H9 (cell line): ENCODE measurements around the gene CDK6. TPM values are rescaled to one million over a fixed set of nuclear protein-coding genes. Genes with fewer than 3 reads are reported as not detected.

Source experiments
- DNase-seq: peaks from one replicate; pipeline ENCODE4 v3.0.0-alpha.2; 2017
- H2AFZ ChIP-seq: one replicate; pipeline ENCODE4 v1.6.1; 2013; ENCODE audit warnings: mild to moderate bottlenecking, low read length, control low read depth, moderate library complexity
- H2AK5ac ChIP-seq: 2 replicates; pipeline ENCODE4 v1.6.1; 2013; ENCODE audit warnings: low read length, control low read depth, mixed read lengths; ENCODE audit not compliant: insufficient read length
- H2BK120ac ChIP-seq: one replicate; pipeline ENCODE4 v1.6.1; 2013; ENCODE audit warnings: low read depth, mild to moderate bottlenecking, low read length, control low read depth, inconsistent platforms; ENCODE audit not compliant: poor library complexity, severe bottlenecking
- H2BK12ac ChIP-seq: 2 replicates; pipeline ENCODE4 v1.6.1; 2013; ENCODE audit warnings: low read length, control low read depth, mixed read lengths, low read depth; ENCODE audit not compliant: insufficient read length
- H2BK15ac ChIP-seq: 2 replicates; pipeline ENCODE4 v1.6.1; 2013; ENCODE audit warnings: low read depth, low read length, control low read depth
- H2BK20ac ChIP-seq: one replicate; pipeline ENCODE4 v1.6.1; 2013; ENCODE audit warnings: low read depth, mild to moderate bottlenecking, low read length, control low read depth, inconsistent platforms; ENCODE audit not compliant: poor library complexity, severe bottlenecking
- H2BK5ac ChIP-seq: 2 replicates; pipeline ENCODE4 v1.6.1; 2013; ENCODE audit warnings: low read length, control low read depth, mixed read lengths; ENCODE audit not compliant: insufficient read length
- H3K14ac ChIP-seq: 2 replicates; pipeline ENCODE4 v1.6.1; 2013; ENCODE audit warnings: low read length, control low read depth; ENCODE audit not compliant: insufficient read depth
- H3K18ac ChIP-seq: 2 replicates; pipeline ENCODE4 v1.6.1; 2013; ENCODE audit warnings: low read depth, mild to moderate bottlenecking, mixed read lengths, low read length, control low read depth; ENCODE audit not compliant: insufficient read length
- H3K23ac ChIP-seq: 2 replicates; pipeline ENCODE4 v1.6.1; 2013; ENCODE audit warnings: low read length, control low read depth, mixed read lengths, low read depth; ENCODE audit not compliant: insufficient read length
- H3K23me2 ChIP-seq: 2 replicates; pipeline ENCODE4 v1.6.1; 2013; ENCODE audit warnings: low read depth, mild to moderate bottlenecking, mixed read lengths, low read length, control low read depth; ENCODE audit not compliant: insufficient read length, poor library complexity, severe bottlenecking
- H3K27ac ChIP-seq: 2 replicates; pipeline ENCODE4 v1.5.1; 2013; ENCODE audit warnings: low read length, control low read depth, mixed read lengths, low read depth; ENCODE audit not compliant: insufficient read length
- H3K27me3 ChIP-seq: 2 replicates; pipeline ENCODE4 v1.6.1; 2013; ENCODE audit warnings: low read length, control low read depth, inconsistent platforms; ENCODE audit not compliant: insufficient read depth
- H3K4ac ChIP-seq: 2 replicates; pipeline ENCODE4 v1.6.1; 2013; ENCODE audit warnings: low read depth, mild to moderate bottlenecking, control low read depth, inconsistent platforms, low read length, moderate library complexity
- H3K4me1 ChIP-seq: 2 replicates; pipeline ENCODE4 v1.6.1; 2013; ENCODE audit warnings: low read length, control low read depth, inconsistent platforms; ENCODE audit not compliant: insufficient read depth
- H3K4me2 ChIP-seq: 2 replicates; pipeline ENCODE4 v1.6.1; 2013; ENCODE audit warnings: low read length, control low read depth, mixed read lengths; ENCODE audit not compliant: insufficient read length, insufficient read depth
- H3K56ac ChIP-seq: 2 replicates; pipeline ENCODE4 v1.6.1; 2013; ENCODE audit warnings: low read depth, mild to moderate bottlenecking, mixed read lengths, low read length, control low read depth; ENCODE audit not compliant: insufficient read length
- H3K79me1 ChIP-seq: 2 replicates; pipeline ENCODE4 v1.6.1; 2013; ENCODE audit warnings: low read depth, mild to moderate bottlenecking, moderate library complexity, low read length, control low read depth, inconsistent platforms; ENCODE audit not compliant: insufficient read depth, poor library complexity, severe bottlenecking
- H3K79me2 ChIP-seq: 2 replicates; pipeline ENCODE4 v1.6.1; 2013; ENCODE audit warnings: low read length, control low read depth, inconsistent platforms; ENCODE audit not compliant: insufficient read depth
- H3K9ac ChIP-seq: 2 replicates; pipeline ENCODE4 v1.6.1; 2013; ENCODE audit warnings: low read length, control low read depth, mixed read lengths; ENCODE audit not compliant: insufficient read length; ENCODE audit errors: extremely low read depth
- H3K9me3 ChIP-seq: one replicate; pipeline ENCODE4 v1.6.1; 2013; ENCODE audit warnings: low read depth, low read length, inconsistent platforms; ENCODE audit not compliant: control insufficient read depth
- H3T11ph ChIP-seq: one replicate; pipeline ENCODE4 v1.6.1; 2013; ENCODE audit warnings: mild to moderate bottlenecking, low read length, control low read depth, inconsistent platforms
- H4K20me1 ChIP-seq: one replicate; pipeline ENCODE4 v1.6.1; 2013; ENCODE audit not compliant: control insufficient read depth, insufficient read length, insufficient read depth
- H4K5ac ChIP-seq: 2 replicates; pipeline ENCODE4 v1.6.1; 2013; ENCODE audit warnings: low read depth, mild to moderate bottlenecking, mixed read lengths, low read length, control low read depth; ENCODE audit not compliant: insufficient read length
- H4K8ac ChIP-seq: replicated peaks from 2 replicates; pipeline ENCODE4 v1.6.1; 2013; ENCODE audit warnings: low read length, control low read depth, mixed read lengths, low read depth; ENCODE audit not compliant: insufficient read length
- H4K91ac ChIP-seq: 2 replicates; pipeline ENCODE4 v1.6.1; 2013; ENCODE audit warnings: low read depth, mild to moderate bottlenecking, moderate library complexity, mixed read lengths, low read length, control low read depth; ENCODE audit not compliant: insufficient read length
- H3K27ac Mint-ChIP-seq, 3 experiments: 2 replicates in 2 of 3; 3 replicates in 1 of 3; pipeline ENCODE4 v1.8.0; 2020 to 2021; ENCODE audit warnings: mixed read lengths in 3 of 3, mild to moderate bottlenecking in 1 of 3, moderate library complexity in 1 of 3
- H3K27me3 Mint-ChIP-seq: 2 replicates; pipeline ENCODE4 v1.8.0; 2021; ENCODE audit warnings: low read depth, mild to moderate bottlenecking, moderate library complexity, mixed read lengths
- H3K36me3 Mint-ChIP-seq, 3 experiments: 2 replicates in 2 of 3; 3 replicates in 1 of 3; pipeline ENCODE4 v1.8.0; 2020 to 2021; ENCODE audit warnings: low read depth in 3 of 3, mixed read lengths in 3 of 3; ENCODE audit not compliant: insufficient read depth in 1 of 3
- H3K4me1 Mint-ChIP-seq, 2 experiments: 2 replicates each; pipeline ENCODE4 v1.8.0; 2020; ENCODE audit warnings: mixed read lengths in 2 of 2
- H3K4me3 Mint-ChIP-seq, 2 experiments: 2 replicates in 1 of 2; 3 replicates in 1 of 2; pipeline ENCODE4 v1.8.0; 2020 to 2021; ENCODE audit warnings: mild to moderate bottlenecking in 2 of 2, mixed read lengths in 2 of 2, moderate library complexity in 1 of 2
- H3K9me3 Mint-ChIP-seq, 2 experiments: 2 replicates in 1 of 2; 3 replicates in 1 of 2; pipeline ENCODE4 v1.8.0; 2020; ENCODE audit warnings: mild to moderate bottlenecking in 2 of 2, mixed read lengths in 2 of 2, moderate library complexity in 1 of 2
- CTCF ChIP-seq: fragments of 200-600 bp; sonication (generic); conservative IDR thresholded peaks from 3 replicates; pipeline ENCODE4 v1.8.0; 2021; ENCODE audit warnings: antibody characterized with exemption, mild to moderate bottlenecking
- WGBS: extraction: QIAGEN DNeasy Blood & Tissue Kit; methylation state at CpG from one replicate; pipeline ENCODE4 v1.1.7; 2013; ENCODE audit warnings: missing lambda C conversion rate, low lambda C conversion rate, mixed read lengths; ENCODE audit not compliant: insufficient read length; ENCODE audit errors: extremely low coverage; 5-methylcytosine and 5-hydroxymethylcytosine counted together
- total RNA-seq: library from RNA; stranded (reverse); gene quantifications from 2 replicates; pipeline ENCODE4 v1.2.1, GENCODE V29; 2021

Gene CDK6
- total RNA-seq, 1 experiment from 2014 or later = 30.0 TPM

GRCh38 chr7:92877367-92877766, 41.0 kb upstream of the CDK6 start:
- no peak overlapping the region for H3T11ph ChIP-seq
- no peak overlapping the region for H2BK15ac ChIP-seq
- no peak overlapping the region for H2BK12ac ChIP-seq
- H3K23ac ChIP-seq = no peak overlapping the region
- no peak overlapping the region for H4K8ac ChIP-seq
- H3K27ac Mint-ChIP-seq = no peak overlapping the region
- H2BK5ac ChIP-seq = no peak overlapping the region
- H3K23me2 ChIP-seq = no peaks in the 10 kb centered on the region
- no peaks in the 10 kb centered on the region for H3K9me3 Mint-ChIP-seq
- H3K27ac ChIP-seq = no peak overlapping the region
- WGBS = no CpG with 5 or more reads among the region's 1 CpG
- H3K4ac ChIP-seq = no peak overlapping the region
- H3K4me1 ChIP-seq = no peaks in the 10 kb centered on the region
- H3K27me3 ChIP-seq = no peaks in the 10 kb centered on the region
- peaks cover 5% of the 10 kb centered on the region for H3K27me3 Mint-ChIP-seq
- H3K79me2 ChIP-seq = no peaks in the 10 kb centered on the region
- no peak for DNase-seq
- peaks cover 2 to 9% of the 10 kb centered on the region in 2 experiments; a peak in 3 of 4 replicates for H3K4me1 Mint-ChIP-seq
- H3K4me3 Mint-ChIP-seq = no peak overlapping the region
- no peak overlapping the region for H4K91ac ChIP-seq
- H2BK20ac ChIP-seq = no peak overlapping the region
- H3K36me3 Mint-ChIP-seq = no peaks in the 10 kb centered on the region
- H3K79me1 ChIP-seq = no peaks in the 10 kb centered on the region
- no peak overlapping the region for H3K56ac ChIP-seq
- H2BK120ac ChIP-seq = no peak overlapping the region
- H4K20me1 ChIP-seq = no peaks in the 10 kb centered on the region
- no peak overlapping the region for H2AK5ac ChIP-seq
- no peaks in the 10 kb centered on the region for H3K9me3 ChIP-seq
- no peak overlapping the region for H2AFZ ChIP-seq
- H3K9ac ChIP-seq = no peak overlapping the region
- H3K14ac ChIP-seq = no peak overlapping the region
- H3K4me2 ChIP-seq = no peak overlapping the region
- TF ChIP-seq CTCF = no peak
- no peak overlapping the region for H3K18ac ChIP-seq
- H4K5ac ChIP-seq = no peak overlapping the region
